Stomach (tissue), 9 donors: ENCODE measurements around the gene TIMM44. TPM values are rescaled to one million over a fixed set of nuclear protein-coding genes. Genes with fewer than 3 reads are reported as not detected.

ENCODE experiments used
- DNase-seq, 2 donors: peaks; one replicate each; pipeline versions ENCODE4 v3.0.0 to v3.0.0-alpha.2; 2013 to 2019
- H3K27ac ChIP-seq, 5 donors: fragments of 200-600 bp in 4 of 5; sonication (generic) in 4 of 5; one replicate each; pipeline ENCODE4 v1.5.1; 2013 to 2019; ENCODE audit warnings: mild to moderate bottlenecking in 1 of 5, moderate library complexity in 1 of 5
- H3K27me3 ChIP-seq, 3 donors: fragments of 200-600 bp; sonication (generic); one replicate each; pipeline ENCODE4 v1.5.1; 2017 to 2019; ENCODE audit warnings: mixed run types in 1 of 3
- H3K36me3 ChIP-seq, 4 donors: fragments of 200-600 bp; sonication (generic); 1 replicate in 3 of 4; 2 replicates in 1 of 4; pipeline ENCODE4 v1.5.1; 2016 to 2019
- H3K4me1 ChIP-seq, 4 donors: fragments of 200-600 bp; sonication (generic); one replicate each; pipeline ENCODE4 v1.5.1; 2016 to 2019
- H3K4me3 ChIP-seq, 4 donors: fragments of 200-600 bp; sonication (generic) in 3 of 4; one replicate each; pipeline ENCODE4 v1.5.1; 2016 to 2019; ENCODE audit warnings: mild to moderate bottlenecking in 1 of 4
- H3K9me3 ChIP-seq, 4 donors: fragments of 200-600 bp; sonication (generic); one replicate each; pipeline ENCODE4 v1.5.1; 2016 to 2019
- EP300 ChIP-seq: sonication (generic); formaldehyde crosslinking; IDR thresholded peaks from one replicate; pipeline ENCODE4 v1.6.1; 2017; ENCODE audit warnings: antibody characterized with exemption
- POLR2A ChIP-seq, 4 donors: fragments of 450-650 bp; IDR thresholded peaks; one replicate each; pipeline ENCODE4 v1.6.1; 2016; ENCODE audit warnings: antibody characterized with exemption in 4 of 4, control low read depth in 2 of 4, mild to moderate bottlenecking in 1 of 4, moderate library complexity in 1 of 4
- POLR2AphosphoS5 ChIP-seq, 3 donors: sonication (generic); formaldehyde crosslinking; IDR thresholded peaks; one replicate each; pipeline ENCODE4 v1.6.1; 2016; ENCODE audit warnings: antibody characterized with exemption in 3 of 3
- WGBS, 5 donors: extraction: QIAGEN DNeasy Blood & Tissue Kit in 3 of 5; methylation state at CpG; one replicate each; pipeline versions ENCODE4 v1.1.5 to v1.1.7; 2013 to 2018; 5-methylcytosine and 5-hydroxymethylcytosine counted together
- intact Hi-C: fragments of 100-400 bp; cut with DNase I; formaldehyde crosslinking; loops from one replicate; pipeline ENCODE4 v1.15.1; 2023; ENCODE audit warnings: low total_unique reads
- polyA plus RNA-seq, 3 donors: library from polyadenylated mRNA; stranded (reverse); fragments of 200-250 nt; gene quantifications; one replicate each; pipeline ENCODE4 v1.2.3, GENCODE V29; 2013
- total RNA-seq, 5 donors: library from RNA; depleted of rRNA; stranded (reverse); fragments of >200 nt; gene quantifications; one replicate each; pipeline versions ENCODE4 v1.1.0 to v1.2.3, GENCODE V29; 2014 to 2016
- TF ChIP-seq, protein P1 (sequence below), 7 experiments: fragments of 450-650 bp in 4 of 7; fragments of 200-600 bp in 3 of 7; sonication (generic) in 3 of 7; IDR thresholded peaks; one replicate each; pipeline ENCODE4 v1.5.1; 2016 to 2019; ENCODE audit warnings: antibody characterized with exemption in 7 of 7, control low read depth in 2 of 7, mild to moderate bottlenecking in 1 of 7
- donor health status: healthy with polysubstance abuse.
- donor health status: Bipolar disorder and iron deficiency.
- donor health status: healthy.

Gene TIMM44
- total and polyA plus RNA-seq, 8 donors, result 41.0 to 123 (median 52.8) TPM

DNA sequence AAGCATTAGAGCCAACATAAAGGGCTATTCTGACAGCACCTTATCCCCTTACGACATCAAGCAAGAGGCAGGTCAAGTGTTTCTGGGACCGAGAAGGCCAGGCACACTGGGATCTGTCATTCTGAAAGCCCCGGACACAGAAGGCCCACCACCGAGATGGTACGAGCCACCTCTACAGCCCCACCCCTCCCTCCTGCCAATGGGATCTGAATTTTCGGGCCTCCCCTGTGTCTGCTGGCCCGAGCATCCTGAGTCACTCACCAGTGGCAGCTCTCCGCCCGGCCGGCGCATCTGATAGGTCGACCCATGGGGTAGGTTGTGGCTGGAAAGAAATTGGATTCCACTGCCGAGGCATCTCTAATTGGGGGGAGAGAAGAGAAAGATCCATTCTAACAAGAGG, 2.6 kb downstream of the TIMM44 start:
- WGBS, 5 donors, result 90 to 93% (median 93%) methylated on average over 13 of the region's 13 CpGs
- intact Hi-C loops, result no loop called here
- DNase-seq, result no peak
- no peak overlapping the region for H3K4me3 ChIP-seq
- H3K27me3 ChIP-seq, result no peaks in the 10 kb centered on the region
- TF ChIP-seq POLR2AphosphoS5 (IDR thresholded peaks at IDR 0.05) (no peak), EP300 (no peak), POLR2A (IDR thresholded peaks at IDR 0.05) (no peak)
- TF ChIP-seq, protein P1, sequence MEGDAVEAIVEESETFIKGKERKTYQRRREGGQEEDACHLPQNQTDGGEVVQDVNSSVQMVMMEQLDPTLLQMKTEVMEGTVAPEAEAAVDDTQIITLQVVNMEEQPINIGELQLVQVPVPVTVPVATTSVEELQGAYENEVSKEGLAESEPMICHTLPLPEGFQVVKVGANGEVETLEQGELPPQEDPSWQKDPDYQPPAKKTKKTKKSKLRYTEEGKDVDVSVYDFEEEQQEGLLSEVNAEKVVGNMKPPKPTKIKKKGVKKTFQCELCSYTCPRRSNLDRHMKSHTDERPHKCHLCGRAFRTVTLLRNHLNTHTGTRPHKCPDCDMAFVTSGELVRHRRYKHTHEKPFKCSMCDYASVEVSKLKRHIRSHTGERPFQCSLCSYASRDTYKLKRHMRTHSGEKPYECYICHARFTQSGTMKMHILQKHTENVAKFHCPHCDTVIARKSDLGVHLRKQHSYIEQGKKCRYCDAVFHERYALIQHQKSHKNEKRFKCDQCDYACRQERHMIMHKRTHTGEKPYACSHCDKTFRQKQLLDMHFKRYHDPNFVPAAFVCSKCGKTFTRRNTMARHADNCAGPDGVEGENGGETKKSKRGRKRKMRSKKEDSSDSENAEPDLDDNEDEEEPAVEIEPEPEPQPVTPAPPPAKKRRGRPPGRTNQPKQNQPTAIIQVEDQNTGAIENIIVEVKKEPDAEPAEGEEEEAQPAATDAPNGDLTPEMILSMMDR (IDR thresholded peaks at IDR 0.05), result no peak
- peaks cover 15 to 45% (median 35%) of the 10 kb centered on the region in 4 donors for H3K4me1 ChIP-seq
- H3K9me3 ChIP-seq, result no peaks in the 10 kb centered on the region
- H3K36me3 ChIP-seq, result peaks cover 34 to 56% (median 54%) of the 10 kb centered on the region in 4 donors
- no peak overlapping the region for H3K27ac ChIP-seq

DNA sequence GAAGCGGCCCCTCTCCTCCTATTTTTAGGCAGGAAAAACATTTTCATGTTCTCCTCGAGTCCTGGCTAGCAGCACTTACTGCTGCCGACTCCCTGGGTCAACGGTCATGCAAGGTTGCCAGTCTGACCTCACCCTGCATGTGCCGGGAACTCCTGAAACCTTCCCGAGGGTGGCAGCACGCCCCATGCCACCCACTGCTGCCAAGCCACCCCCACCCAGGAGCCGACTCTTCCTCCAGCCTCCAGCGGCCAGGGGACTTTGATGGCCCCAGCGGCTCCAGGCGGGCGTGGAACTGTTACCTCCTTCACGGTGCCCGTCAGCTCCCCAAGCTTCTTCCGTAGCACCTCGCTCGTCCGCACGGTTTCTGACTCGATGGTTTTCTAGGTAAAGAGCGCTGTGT, 8.7 kb downstream of the TIMM44 start:
- Histone ChIP-seq H3K27me3 (no peaks in the 10 kb centered on the region), H3K36me3 (peaks cover 80 to 100% (median 100%) of the 10 kb centered on the region in 4 donors), H3K9me3 (no peaks in the 10 kb centered on the region), H3K27ac (no peak overlapping the region), H3K4me1 (peaks cover 0 to 32% (median 11%) of the 10 kb centered on the region in 4 donors), H3K4me3 (no peak overlapping the region)
- TF ChIP-seq, protein P1 (IDR thresholded peaks at IDR 0.05), result no peak
- TF ChIP-seq POLR2A (IDR thresholded peaks at IDR 0.05), result no peak
- TF ChIP-seq EP300, result no peak
- no peak for TF ChIP-seq POLR2AphosphoS5 (IDR thresholded peaks at IDR 0.05)
- WGBS, 5 donors, result 89 to 91% (median 90%) methylated on average over 21 of the region's 21 CpGs
- DNase-seq, result no peak
- intact Hi-C loops, result no loop called here

DNA sequence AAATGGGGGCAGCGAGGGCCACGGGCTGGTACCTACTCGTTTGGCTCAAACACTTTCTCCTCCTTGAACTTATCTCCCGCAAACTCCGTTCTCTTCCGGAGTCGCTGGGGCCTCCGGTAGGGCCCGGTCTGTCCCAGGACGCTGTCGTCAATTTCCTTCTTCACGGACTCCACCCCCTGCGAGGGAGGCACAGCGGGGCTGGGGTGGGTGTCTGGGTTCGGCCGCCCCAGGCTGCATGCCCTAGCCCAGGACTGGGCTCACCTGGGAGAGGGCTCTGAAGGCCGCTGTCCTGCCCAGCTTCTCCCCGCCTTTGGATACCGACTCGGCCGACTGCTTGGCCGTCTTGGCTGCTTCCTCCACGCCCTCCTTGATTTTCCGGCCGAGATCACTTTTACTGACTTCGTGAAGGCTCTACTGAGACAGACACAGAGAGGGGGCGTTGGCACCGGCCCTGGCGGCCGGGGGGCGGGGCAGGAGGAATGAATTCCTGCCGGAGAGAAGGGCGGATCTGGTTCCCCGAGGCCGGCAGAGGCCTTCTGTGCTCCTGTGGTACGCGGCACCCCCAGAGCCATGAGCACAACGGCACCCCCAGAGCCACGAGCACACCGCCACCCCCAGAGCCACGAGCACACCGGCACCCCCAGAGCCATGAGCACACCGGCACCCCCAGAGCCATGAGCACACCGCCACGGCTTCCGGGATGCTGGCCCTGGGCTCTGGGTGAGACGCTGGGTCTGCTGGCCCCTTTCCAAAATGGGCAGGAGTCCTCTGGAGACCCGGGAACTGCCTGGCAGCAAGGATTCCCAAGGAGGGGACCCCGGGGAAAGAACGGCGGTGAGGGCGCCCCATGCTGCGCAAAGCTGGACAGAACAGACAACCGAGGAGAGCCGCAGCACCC, 9.4 kb downstream of the TIMM44 start:
- Histone ChIP-seq H3K4me1 (peaks cover 0 to 32% (median 15%) of the 10 kb centered on the region in 4 donors), H3K27me3 (no peaks in the 10 kb centered on the region), H3K9me3 (no peaks in the 10 kb centered on the region), H3K36me3 (peaks cover 80 to 94% (median 93%) of the 10 kb centered on the region in 4 donors), H3K4me3 (no peak overlapping the region), H3K27ac (no peak overlapping the region)
- 83 to 93% (median 91%) methylated on average over 44 to 55 of the region's 55 CpGs for WGBS, 5 donors
- intact Hi-C loops, result no loop called here
- TF ChIP-seq EP300, result no peak
- TF ChIP-seq POLR2AphosphoS5 (IDR thresholded peaks at IDR 0.05), result no peak
- no peak for TF ChIP-seq POLR2A (IDR thresholded peaks at IDR 0.05)
- TF ChIP-seq, protein P1 (IDR thresholded peaks at IDR 0.05), result no peak
- DNase-seq, result peak in 1 of 2 donors; percentile 5

DNA sequence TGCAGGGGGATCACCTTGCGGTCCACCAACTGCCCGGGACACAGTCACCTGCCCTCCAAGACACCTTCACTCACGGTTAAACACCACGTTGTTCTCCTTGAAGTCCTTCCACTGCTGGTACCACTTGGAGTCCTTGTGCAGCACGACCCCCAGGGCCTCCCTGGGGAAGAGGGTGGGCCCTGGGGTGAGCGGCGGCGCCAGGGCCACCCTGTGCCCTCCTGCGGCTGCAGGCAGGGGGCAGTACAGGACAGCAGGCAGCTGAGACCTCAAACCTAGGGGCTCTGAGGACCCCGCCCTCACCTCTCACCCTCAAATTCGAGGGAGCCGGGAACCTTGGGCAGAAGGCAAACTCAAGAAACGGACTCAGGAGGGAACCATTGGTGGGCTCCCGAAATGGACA, 10.1 kb downstream of the TIMM44 start:
- peak in 1 of 2 donors; percentile 3 for DNase-seq
- H3K36me3 ChIP-seq, result peaks cover 76 to 87% (median 87%) of the 10 kb centered on the region in 4 donors
- H3K4me1 ChIP-seq, result peaks cover under 1 to 33% (median 15%) of the 10 kb centered on the region in 4 donors
- H3K4me3 ChIP-seq, result no peak overlapping the region
- no peaks in the 10 kb centered on the region for H3K9me3 ChIP-seq
- H3K27ac ChIP-seq, result peak overlapping the region in 1 of 5 donors; percentile 86
- 83 to 91% (median 89%) methylated on average over 4 to 14 of the region's 14 CpGs for WGBS, 5 donors
- no peaks in the 10 kb centered on the region for H3K27me3 ChIP-seq
- TF ChIP-seq, protein P1 (IDR thresholded peaks at IDR 0.05), result peak in 1 of 7 experiments; percentile 6
- TF ChIP-seq POLR2A (IDR thresholded peaks at IDR 0.05), result no peak
- intact Hi-C loops, result no loop called here
